Activated CD4-positive, alpha-beta T cell treated with anti-CD3 and anti-CD28 coated beads for 24 hours (primary cell): Measurements from ENCODE around the gene APPBP2.
"Not testable (repeated sequence)": the region's sequence is repeated elsewhere in the genome, so short reads cannot be mapped to it uniquely, and the experiment has no call there.

Experiments used
- DNase-seq, 2 donors: peaks; one replicate each; pipeline ENCODE4 v3.0.0-alpha.2; 2020; ENCODE audit warnings: low read depth in 2 of 2

APPBP2 gene

GRCh38 chr17:60493847-60494321, 32.2 kb downstream of the APPBP2 start:
- DNase-seq, result no peak

DNA sequence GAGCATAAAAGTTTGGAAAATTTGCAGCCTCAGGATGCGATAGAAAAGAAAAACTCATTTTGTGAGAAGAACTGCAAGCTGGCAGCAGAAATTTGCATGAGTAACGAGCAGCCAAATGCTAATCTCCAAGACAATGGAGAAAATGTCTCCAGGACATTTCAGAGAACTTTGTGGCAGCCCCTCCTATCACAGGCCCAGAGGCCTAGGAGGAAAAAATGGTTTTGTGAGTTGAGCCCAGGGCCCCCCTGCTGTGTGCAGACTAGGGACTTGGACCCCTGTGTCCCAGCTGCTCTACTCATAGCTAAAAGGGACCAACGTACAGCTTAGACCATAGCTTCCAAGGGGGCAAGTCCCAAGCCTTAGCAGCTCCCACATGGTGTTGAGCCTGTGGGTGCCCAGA, 34.3 kb downstream of the APPBP2 start:
- no peak for DNase-seq

- not testable (repeated sequence) for DNase-seq
Measured at GRCh38 chr17:60490594-60490993, 35.4 kb downstream of the APPBP2 start.

DNA sequence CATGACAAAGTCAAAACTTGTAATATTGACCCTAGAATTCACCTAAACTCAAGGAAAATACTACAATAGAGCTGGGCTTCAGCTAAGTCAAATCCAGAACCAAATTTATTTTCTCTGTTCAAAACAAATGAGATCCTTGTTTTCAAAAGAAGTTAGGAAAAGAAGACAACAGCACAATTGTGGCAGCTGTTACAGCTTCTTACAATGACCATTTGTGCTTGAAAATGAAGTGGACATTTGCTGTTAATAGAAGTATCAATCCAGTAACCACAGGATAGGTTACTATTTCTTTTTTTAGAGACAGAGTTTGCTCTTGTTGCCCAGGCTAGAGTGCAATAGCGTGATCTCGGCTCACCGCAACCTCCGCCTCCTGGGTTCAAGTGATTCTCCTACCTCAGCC, 44.4 kb downstream of the APPBP2 start:
- DNase-seq, result no peak

DNA sequence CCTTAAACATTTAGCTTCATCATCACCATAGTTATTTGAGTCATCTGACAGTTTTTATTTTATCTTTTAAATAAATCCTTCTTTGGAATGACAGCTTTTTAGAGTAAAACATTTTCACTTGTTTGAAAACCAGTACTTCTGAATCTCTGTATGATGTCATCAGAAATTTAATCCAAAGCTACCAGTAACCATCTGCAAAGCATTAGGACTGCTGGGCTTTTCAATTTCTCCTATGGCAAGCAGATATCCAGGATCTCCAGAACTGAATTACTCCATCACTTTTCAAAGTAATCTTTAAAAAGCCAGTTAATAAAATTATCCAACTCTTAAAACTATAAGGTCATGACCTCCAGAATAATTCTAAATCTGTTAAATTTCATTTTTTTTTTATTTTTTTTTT, 52.3 kb downstream of the APPBP2 start:
- DNase-seq, result no peak

GRCh38 chr17:60472449-60472848, 53.6 kb downstream of the APPBP2 start:
- no peak for DNase-seq

- no peak for DNase-seq
Measured at GRCh38 chr17:60471451-60471850, 54.6 kb downstream of the APPBP2 start.

- DNase-seq, result no peak
Measured at GRCh38 chr17:60468371-60468770, 57.7 kb downstream of the APPBP2 start.

GRCh38 chr17:60464343-60464742, 61.7 kb downstream of the APPBP2 start:
- DNase-seq, result no peak

DNA sequence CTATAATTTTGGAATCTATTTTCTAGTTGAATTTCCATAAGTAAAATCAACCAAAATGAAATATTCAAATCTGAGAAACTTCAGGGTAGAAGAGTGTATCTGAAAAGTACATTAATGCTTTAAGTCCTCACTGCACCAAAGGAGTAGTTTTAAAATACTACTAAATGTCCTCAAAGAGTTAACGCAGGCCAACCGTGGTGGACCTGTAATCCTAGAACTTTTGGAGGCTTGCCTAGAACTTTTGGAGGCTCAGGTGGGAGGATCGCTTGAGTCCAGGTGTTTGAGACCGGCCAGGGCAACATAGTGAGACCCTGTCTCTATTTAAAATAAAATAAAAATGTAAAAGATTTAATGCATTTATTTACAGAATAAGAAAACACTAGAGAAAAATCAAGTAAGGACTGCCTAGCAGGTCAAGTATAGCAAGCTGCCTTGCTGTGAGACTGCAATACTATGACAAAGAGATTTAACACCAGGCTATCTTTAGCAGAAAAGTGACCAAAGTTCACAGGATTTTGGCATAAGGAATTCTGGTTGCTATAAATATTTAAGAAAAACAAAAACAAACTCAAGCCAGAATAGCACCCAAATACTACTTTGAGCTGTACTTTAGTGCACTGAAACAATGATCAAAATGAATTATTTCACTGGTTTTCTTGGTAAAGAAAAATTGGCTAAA, 62.7 kb downstream of the APPBP2 start:
- DNase-seq, result no peak

DNA sequence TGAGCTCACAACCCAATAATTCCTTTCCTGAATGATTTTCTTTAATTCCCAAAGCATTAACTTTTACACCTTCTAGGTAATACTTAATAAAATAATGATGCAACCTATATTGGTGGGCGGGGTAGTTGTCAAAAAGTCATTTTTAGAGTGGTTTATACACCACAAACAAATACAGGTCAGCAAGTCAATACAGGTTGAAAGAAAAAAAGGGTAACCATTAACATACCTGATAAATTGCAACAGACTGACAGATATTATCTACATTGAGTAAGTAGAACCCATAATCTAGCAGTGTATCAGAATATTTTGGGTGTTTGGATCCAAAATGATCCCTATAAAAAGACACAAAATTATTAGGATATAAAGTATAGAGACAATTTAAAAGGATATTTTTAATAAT, 64.5 kb downstream of the APPBP2 start:
- no peak for DNase-seq

- DNase-seq, result no peak
Measured at GRCh38 chr17:60457148-60457547, 68.9 kb downstream of the APPBP2 start.

GRCh38 chr17:60455378-60455777, 70.7 kb downstream of the APPBP2 start:
- no peak for DNase-seq

GRCh38 chr17:60451965-60452364, 74.1 kb downstream of the APPBP2 start:
- no peak for DNase-seq

- DNase-seq, result no peak
Measured at GRCh38 chr17:60451071-60451470, 75.0 kb downstream of the APPBP2 start.

DNA sequence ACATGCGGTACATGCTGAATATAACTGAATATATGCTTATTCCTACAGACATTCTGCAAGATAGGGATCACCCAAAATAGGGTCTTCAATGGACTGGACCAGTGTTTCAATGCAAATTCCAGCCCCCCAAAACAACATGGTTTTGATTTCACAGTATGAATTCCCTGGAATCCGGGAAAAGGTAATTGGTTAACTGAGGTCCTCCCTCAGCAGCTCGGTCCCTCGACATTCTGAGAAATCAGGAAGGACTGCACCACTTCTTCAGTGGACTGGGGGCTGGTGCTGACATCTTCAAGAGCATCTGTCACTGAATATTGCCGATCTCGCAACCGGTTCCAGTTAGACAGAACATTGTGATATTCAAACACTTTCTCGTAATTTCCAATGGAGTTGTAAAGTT, 78.7 kb downstream of the APPBP2 start:
- DNase-seq, result no peak

GRCh38 chr17:60445144-60445543, 80.9 kb downstream of the APPBP2 start:
- DNase-seq, result no peak

GRCh38 chr17:60443713-60444112, 82.3 kb downstream of the APPBP2 start:
- DNase-seq, result no peak

DNA sequence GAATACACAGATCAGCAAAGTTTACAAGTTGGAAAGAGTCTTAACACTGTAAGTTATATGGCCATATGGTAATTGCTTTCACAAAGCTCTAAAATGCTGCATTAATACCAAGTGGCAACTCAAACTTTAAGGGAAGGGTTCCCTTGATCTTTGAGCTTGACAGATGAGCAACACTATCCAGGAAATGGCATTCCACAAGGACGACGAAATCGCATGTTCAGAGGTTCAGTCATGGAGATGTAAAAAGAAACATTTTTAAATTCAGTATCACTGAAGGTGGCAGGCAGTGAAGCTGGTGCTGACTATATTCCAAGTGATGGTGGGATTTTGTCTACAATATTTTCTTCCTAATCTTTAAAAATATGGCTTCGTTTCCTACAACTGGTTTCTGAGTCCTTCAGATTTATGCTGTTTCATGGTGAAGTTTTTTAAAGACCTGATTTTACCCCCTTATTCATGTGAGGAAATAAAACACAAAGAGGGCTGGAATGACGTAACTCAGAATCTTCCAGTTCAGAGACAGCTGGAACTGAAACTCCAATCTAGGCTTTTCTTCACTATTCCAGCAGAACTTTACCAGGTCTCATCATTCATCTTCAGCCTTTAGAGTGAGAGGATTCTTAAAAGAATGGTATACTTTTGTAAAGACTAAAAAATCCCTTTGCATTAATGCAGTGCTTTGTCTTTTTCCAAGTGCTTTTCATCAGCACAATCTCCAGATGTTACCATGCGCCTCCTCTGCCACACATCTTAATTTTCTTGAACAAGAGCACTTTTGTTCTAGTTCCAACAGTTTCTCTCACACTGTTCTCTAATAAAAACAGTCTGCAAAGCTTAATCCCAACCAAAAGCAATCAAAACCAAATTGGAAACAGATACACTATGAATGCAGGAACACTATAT, 83.5 kb downstream of the APPBP2 start:
- no peak for DNase-seq

GRCh38 chr17:60439501-60439900, 86.5 kb downstream of the APPBP2 start:
- no peak for DNase-seq

DNA sequence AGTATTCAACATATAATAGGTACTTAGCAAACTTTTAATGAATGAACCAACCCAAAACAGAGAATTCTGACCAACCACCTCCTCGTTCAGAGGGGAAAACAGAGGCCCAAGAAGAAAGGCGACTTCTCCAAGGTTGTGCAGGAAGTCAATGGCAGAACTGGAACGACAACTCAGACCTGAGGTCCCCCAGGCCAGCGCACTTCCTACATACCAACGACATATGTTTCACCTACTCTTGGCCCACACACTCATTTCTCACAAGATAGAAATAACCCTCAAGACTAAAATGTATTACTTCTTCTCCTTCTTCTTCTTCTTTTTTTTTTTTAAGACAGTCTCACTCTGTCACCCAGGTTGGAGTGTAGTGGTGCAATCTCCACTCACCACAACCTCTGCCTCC, 89.4 kb downstream of the APPBP2 start:
- DNase-seq, result no peak

- DNase-seq, result peak; percentile 19 to 35
Measured at GRCh38 chr17:60435244-60436167, 90.5 kb downstream of the APPBP2 start.
